Putamen (tissue), 1 donor: ENCODE data around the gene SLC9A5.
A peak's percentile ranks its signal among the peaks of the same experiment; 100 is the strongest.

Experiments
- DNase-seq: peaks from one replicate; pipeline ENCODE4 v3.0.0-alpha.2; 2016; ENCODE audit warnings: low spot score

SLC9A5 gene

GRCh38 chr16:67213197-67214019 is 35.4 kb upstream of the SLC9A5 start:
- DNase-seq, result no peak

- no peak for DNase-seq
Observed at GRCh38 chr16:67215706-67216105, 33.1 kb upstream of the SLC9A5 start.

GRCh38 chr16:67216612-67217490 is 31.9 kb upstream of the SLC9A5 start:
- no peak for DNase-seq

GRCh38 chr16:67223992-67224391 is 24.8 kb upstream of the SLC9A5 start:
- DNase-seq, result no peak

GRCh38 chr16:67226295-67226803 is 22.4 kb upstream of the SLC9A5 start:
- no peak for DNase-seq

- peak; percentile 96 for DNase-seq
Observed at GRCh38 chr16:67226804-67227566, 21.8 kb upstream of the SLC9A5 start, which contains the start of gene TMEM208. TSS of gene TMEM208 (plus strand) at chr16:67227130. CDS start at chr16:67227219, 89 bp downstream.

GRCh38 chr16:67227567-67227921 is 21.2 kb upstream of the SLC9A5 start:
- DNase-seq, result no peak

- DNase-seq, result no peak
Observed at GRCh38 chr16:67228034-67228785, 20.6 kb upstream of the SLC9A5 start.

- DNase-seq, result no peak
Observed at GRCh38 chr16:67228905-67229304, 19.9 kb upstream of the SLC9A5 start.

GRCh38 chr16:67229906-67230808 is 18.6 kb upstream of the SLC9A5 start:
- DNase-seq, result no peak

GRCh38 chr16:67230809-67231660 is 17.7 kb upstream of the SLC9A5 start:
- no peak for DNase-seq

GRCh38 chr16:67233596-67233995 is 15.2 kb upstream of the SLC9A5 start:
- no peak for DNase-seq

GRCh38 chr16:67234180-67234597 is 14.6 kb upstream of the SLC9A5 start:
- DNase-seq, result no peak

- DNase-seq, result peak; percentile 86
Observed at GRCh38 chr16:67235816-67236562, 12.8 kb upstream of the SLC9A5 start.

- peak; percentile 76 for DNase-seq
Observed at GRCh38 chr16:67236563-67237395, 12.0 kb upstream of the SLC9A5 start.

- DNase-seq, result no peak
Observed at GRCh38 chr16:67237396-67238277, 11.1 kb upstream of the SLC9A5 start.

- no peak for DNase-seq
Observed at GRCh38 chr16:67238278-67238575, 10.6 kb upstream of the SLC9A5 start.
